Measurements from ENCODE around the gene C1R.

- TF ChIP-seq POLR2A (IDR thresholded peaks at IDR 0.05; ENCODE audit: low read depth, low read length) (no peak), POLR2AphosphoS5 (IDR thresholded peaks at IDR 0.05; ENCODE audit: low read depth, low read length) (no peak), TAF1 (IDR thresholded peaks at IDR 0.05; ENCODE audit: low read depth, low read length) (no peak), POU2F2 (IDR thresholded peaks at IDR 0.05; ENCODE audit: low read depth, low read length) (no peak), SPI1 (IDR thresholded peaks at IDR 0.05; ENCODE audit: low read depth, low read length) (no peak), PAX5 (IDR thresholded peaks at IDR 0.05; ENCODE audit: insufficient read depth, low read length, severe bottlenecking) (no peak)
These were observed 23.3 kb downstream of the C1R start for GRCh38 chr12:7068994-7069346.
